Astrocyte (in vitro differentiated cells and primary cell): Measurements from ENCODE around the gene TMEM63A. TPM values are rescaled to one million over a fixed set of nuclear protein-coding genes. Genes with fewer than 3 reads are reported as not detected.

ENCODE experiments used
- DNase-seq: peaks from one replicate; pipeline ENCODE4 v3.0.0-alpha.2; 2010; ENCODE audit warnings: low read depth
- FAIRE-seq: peaks from 2 replicates; lab custom pipeline; 2011; peaks lifted over from hg19 to GRCh38; lab: Jason Lieb, UNC
- H2AFZ ChIP-seq: 2 replicates; pipeline ENCODE4 v1.6.0; 2012; ENCODE audit warnings: low read depth, low read length, inconsistent platforms
- H3K27ac ChIP-seq: 2 replicates; pipeline ENCODE4 v1.5.1; 2011; ENCODE audit warnings: low read depth, low read length, inconsistent platforms
- H3K27me3 ChIP-seq: 2 replicates; pipeline ENCODE4 v1.6.0; 2011; ENCODE audit warnings: low read length, inconsistent platforms; ENCODE audit not compliant: insufficient read depth
- H3K36me3 ChIP-seq: 2 replicates; pipeline ENCODE4 v1.5.1; 2011; ENCODE audit warnings: low read length, inconsistent platforms; ENCODE audit not compliant: insufficient read depth
- H3K4me1 ChIP-seq: 2 replicates; pipeline ENCODE4 v1.5.1; 2011; ENCODE audit warnings: low read length, inconsistent platforms; ENCODE audit not compliant: insufficient read depth
- H3K4me2 ChIP-seq: 2 replicates; pipeline ENCODE4 v1.6.0; 2012; ENCODE audit warnings: low read length, inconsistent platforms
- H3K4me3 ChIP-seq: 2 replicates; pipeline ENCODE4 v1.5.1; 2011; ENCODE audit warnings: low read depth, mild to moderate bottlenecking, low read length, inconsistent platforms; ENCODE audit not compliant: insufficient read depth
- H3K79me2 ChIP-seq: 2 replicates; pipeline ENCODE4 v1.6.0; 2012; ENCODE audit warnings: mild to moderate bottlenecking, low read length, inconsistent platforms; ENCODE audit not compliant: insufficient read depth
- H3K9ac ChIP-seq: 2 replicates; pipeline ENCODE4 v1.6.0; 2012; ENCODE audit warnings: mild to moderate bottlenecking, low read length, inconsistent platforms
- H3K9me3 ChIP-seq: 2 replicates; pipeline ENCODE4 v1.5.1; 2012; ENCODE audit warnings: low read depth, mild to moderate bottlenecking, low read length, inconsistent platforms; ENCODE audit not compliant: insufficient read depth
- H4K20me1 ChIP-seq: 2 replicates; pipeline ENCODE4 v1.6.0; 2012; ENCODE audit warnings: low read length, inconsistent platforms; ENCODE audit not compliant: insufficient read depth
- H3K27ac Mint-ChIP-seq: one replicate; pipeline ENCODE4 v1.8.0; 2021; ENCODE audit warnings: mild to moderate bottlenecking, mixed read lengths; ENCODE audit not compliant: unreplicated experiment
- H3K27me3 Mint-ChIP-seq: one replicate; pipeline ENCODE4 v1.8.0; 2021; ENCODE audit warnings: low read depth, mixed read lengths; ENCODE audit not compliant: unreplicated experiment
- H3K36me3 Mint-ChIP-seq: one replicate; pipeline ENCODE4 v1.8.0; 2021; ENCODE audit warnings: low read depth, mixed read lengths; ENCODE audit not compliant: unreplicated experiment
- H3K4me1 Mint-ChIP-seq: one replicate; pipeline ENCODE4 v1.8.0; 2021; ENCODE audit warnings: low read depth, mixed read lengths; ENCODE audit not compliant: unreplicated experiment
- H3K4me3 Mint-ChIP-seq: one replicate; pipeline ENCODE4 v1.8.0; 2021; ENCODE audit warnings: mild to moderate bottlenecking, moderate library complexity, mixed read lengths; ENCODE audit not compliant: unreplicated experiment
- H3K9me3 Mint-ChIP-seq: one replicate; pipeline ENCODE4 v1.8.0; 2021; ENCODE audit warnings: mild to moderate bottlenecking, mixed read lengths; ENCODE audit not compliant: unreplicated experiment
- CTCF ChIP-seq: IDR thresholded peaks from 2 replicates; pipeline ENCODE4 v1.5.1; 2011; ENCODE audit warnings: low read depth, mild to moderate bottlenecking, inconsistent platforms, low read length, moderate library complexity; ENCODE audit not compliant: insufficient read depth
- EZH2 ChIP-seq: IDR thresholded peaks from 2 replicates; pipeline ENCODE4 v1.6.1; 2012; ENCODE audit warnings: mild to moderate bottlenecking, low read length, inconsistent platforms; ENCODE audit not compliant: insufficient read depth
- total RNA-seq: library from RNA; stranded (reverse); gene quantifications from 2 replicates; pipeline ENCODE4 v1.2.1, GENCODE V29; 2021

TMEM63A gene
- total RNA-seq, 1 donor from 2014 or later: 28.7 TPM

- Histone ChIP-seq H2AFZ (no peak overlapping the region), H3K36me3 (no peaks in the 10 kb centered on the region)
- DNase-seq: no peak
Observed at GRCh38 chr1:225903623-225904022, 21.4 kb upstream of the TMEM63A start.

GRCh38 chr1:225899044-225899925 lies 17.1 kb upstream of the TMEM63A start:
- peaks cover 6% of the 10 kb centered on the region for H3K4me1 ChIP-seq
- no peak overlapping the region for H2AFZ ChIP-seq
- Mint-ChIP-seq H3K27me3 (peaks cover 2% of the 10 kb centered on the region), H3K27ac (no peak overlapping the region), H3K4me1 (peaks cover 7% of the 10 kb centered on the region), H3K9me3 (no peaks in the 10 kb centered on the region), H3K36me3 (peaks cover 1% of the 10 kb centered on the region), H3K4me3 (no peak overlapping the region)
- no peaks in the 10 kb centered on the region for H4K20me1 ChIP-seq
- no peaks in the 10 kb centered on the region for H3K9me3 ChIP-seq
- no peaks in the 10 kb centered on the region for H3K36me3 ChIP-seq
- H3K79me2 ChIP-seq: no peaks in the 10 kb centered on the region
- TF ChIP-seq EZH2 (no peak), CTCF (no peak)
- no peaks in the 10 kb centered on the region for H3K27me3 ChIP-seq
- H3K4me3 ChIP-seq: no peak overlapping the region
- DNase-seq (no peak), FAIRE-seq (no peak)
- H3K9ac ChIP-seq: no peak overlapping the region
- no peak overlapping the region for H3K4me2 ChIP-seq
- no peak overlapping the region for H3K27ac ChIP-seq

More at GRCh38 chr1:225903623-225904022, 21.4 kb upstream of the TMEM63A start:
- no peak overlapping the region for H3K4me3 Mint-ChIP-seq
- FAIRE-seq: no peak
- Histone ChIP-seq H3K79me2 (no peaks in the 10 kb centered on the region), H4K20me1 (no peaks in the 10 kb centered on the region), H3K4me1 (no peaks in the 10 kb centered on the region), H3K4me3 (no peak overlapping the region), H3K4me2 (no peak overlapping the region), H3K27me3 (no peaks in the 10 kb centered on the region), H3K9ac (no peak overlapping the region), H3K9me3 (no peaks in the 10 kb centered on the region), H3K27ac (no peak overlapping the region)
- H3K36me3 Mint-ChIP-seq: peaks cover 3% of the 10 kb centered on the region
- H3K4me1 Mint-ChIP-seq: no peaks in the 10 kb centered on the region
- TF ChIP-seq EZH2 (no peak), CTCF (no peak)
- H3K27ac Mint-ChIP-seq: no peak overlapping the region
- peaks cover 19% of the 10 kb centered on the region for H3K27me3 Mint-ChIP-seq
- no peaks in the 10 kb centered on the region for H3K9me3 Mint-ChIP-seq
